Fibroblast of skin of left biceps (primary cell): ENCODE results near the gene IGF2BP1.
"Not testable (repeated sequence)": the region's sequence is repeated elsewhere in the genome, so short reads cannot be mapped to it uniquely, and the experiment has no call there.

Experiments used
- DNase-seq, 2 experiments: peaks; one replicate each; pipeline ENCODE4 v3.0.0-alpha.2; 2013; ENCODE audit warnings: low read depth in 2 of 2

IGF2BP1 gene

GRCh38 chr17:49054342-49055092 is 57.3 kb downstream of the IGF2BP1 start:
- no peak for DNase-seq

- no peak for DNase-seq
These were observed 58.2 kb downstream of the IGF2BP1 start for GRCh38 chr17:49055181-49055927.

GRCh38 chr17:49061524-49061943 is 64.3 kb downstream of the IGF2BP1 start:
- no peak for DNase-seq

GRCh38 chr17:49063652-49064051 is 66.5 kb downstream of the IGF2BP1 start:
- no peak for DNase-seq

GRCh38 chr17:49067163-49067562 is 70.0 kb downstream of the IGF2BP1 start:
- no peak for DNase-seq

- DNase-seq: no peak
These were observed 72.5 kb downstream of the IGF2BP1 start for GRCh38 chr17:49069585-49070273.

- DNase-seq: no peak
These were observed 73.9 kb downstream of the IGF2BP1 start for GRCh38 chr17:49071106-49071505.

GRCh38 chr17:49074851-49075540 is 77.8 kb downstream of the IGF2BP1 start:
- no peak for DNase-seq

- peak; percentile 10 to 28 for DNase-seq
These were observed 79.6 kb downstream of the IGF2BP1 start for GRCh38 chr17:49076573-49077384.

- no peak for DNase-seq
These were observed 81.1 kb downstream of the IGF2BP1 start for GRCh38 chr17:49078248-49078647.

GRCh38 chr17:49079840-49080663 is 82.9 kb downstream of the IGF2BP1 start:
- DNase-seq: no peak

- no peak for DNase-seq
These were observed 85.0 kb downstream of the IGF2BP1 start for GRCh38 chr17:49082231-49082630.

- not testable (repeated sequence) for DNase-seq
These were observed 87.9 kb downstream of the IGF2BP1 start for GRCh38 chr17:49085046-49085445.

- DNase-seq: no peak
These were observed 88.6 kb downstream of the IGF2BP1 start for GRCh38 chr17:49085565-49086315.

GRCh38 chr17:49086316-49086605 is 89.1 kb downstream of the IGF2BP1 start:
- DNase-seq: no peak

GRCh38 chr17:49086649-49087048 is 89.5 kb downstream of the IGF2BP1 start:
- no peak for DNase-seq

GRCh38 chr17:49089094-49089493 is 91.9 kb downstream of the IGF2BP1 start:
- no peak for DNase-seq

GRCh38 chr17:49090878-49091594 is 93.9 kb downstream of the IGF2BP1 start:
- no peak for DNase-seq

- DNase-seq: no peak
These were observed 95.9 kb downstream of the IGF2BP1 start for GRCh38 chr17:49093131-49093530.
